Loucy (cell line): ENCODE results near the gene COL4A4.

Experiments used
- H2AFZ ChIP-seq: fragments of 200-600 bp; sonication (generic); 2 replicates; pipeline ENCODE4 v1.6.0; 2016; ENCODE audit warnings: antibody characterized with exemption, mild to moderate bottlenecking, low read length, moderate library complexity
- H3F3A ChIP-seq: fragments of 200-600 bp; 2 replicates; pipeline ENCODE4 v1.6.0; 2016; ENCODE audit warnings: antibody characterized with exemption, low read depth, mild to moderate bottlenecking
- H3K27me3 ChIP-seq: fragments of 200-600 bp; sonication (generic); 2 replicates; pipeline ENCODE4 v1.6.1; 2014; ENCODE audit warnings: low read length, mild to moderate bottlenecking; ENCODE audit not compliant: insufficient read depth, poor library complexity, severe bottlenecking
- H3K36me3 ChIP-seq: fragments of 200-600 bp; sonication (generic); 2 replicates; pipeline ENCODE4 v1.6.1; 2016; ENCODE audit warnings: low read length; ENCODE audit not compliant: insufficient read depth
- H3K4me1 ChIP-seq: fragments of 200-600 bp; sonication (generic); 2 replicates; pipeline ENCODE4 v1.5.1; 2014; ENCODE audit warnings: low read length, mild to moderate bottlenecking; ENCODE audit not compliant: insufficient read depth, poor library complexity, severe bottlenecking
- H3K4me2 ChIP-seq: fragments of 200-600 bp; sonication (generic); 2 replicates; pipeline ENCODE4 v1.6.0; 2014; ENCODE audit warnings: antibody characterized with exemption, low read length, low read depth, mild to moderate bottlenecking; ENCODE audit not compliant: poor library complexity, severe bottlenecking
- H3K4me3 ChIP-seq: fragments of 200-600 bp; sonication (generic); 2 replicates; pipeline ENCODE4 v1.5.1; 2014; ENCODE audit warnings: low read length, mild to moderate bottlenecking, mixed read lengths; ENCODE audit not compliant: poor library complexity, severe bottlenecking
- H3K79me2 ChIP-seq: fragments of 200-600 bp; sonication (generic); 2 replicates; pipeline ENCODE4 v1.6.1; 2014; ENCODE audit warnings: low read length; ENCODE audit not compliant: insufficient read depth
- H3K9ac ChIP-seq: fragments of 200-600 bp; sonication (generic); 2 replicates; pipeline ENCODE4 v1.6.0; 2014; ENCODE audit warnings: mild to moderate bottlenecking, low read depth, low read length, moderate library complexity; ENCODE audit not compliant: poor library complexity, severe bottlenecking
- H3K9me2 ChIP-seq: fragments of 200-600 bp; sonication (generic); replicated peaks from 2 replicates; pipeline ENCODE4 v1.6.1; 2016; ENCODE audit warnings: low read depth, low read length, mixed read lengths
- H3K9me3 ChIP-seq: fragments of 200-600 bp; sonication (generic); 2 replicates; pipeline ENCODE4 v1.6.1; 2014; ENCODE audit warnings: mild to moderate bottlenecking, antibody characterized with exemption, low read length, low read depth; ENCODE audit not compliant: insufficient read depth
- H4K20me1 ChIP-seq: fragments of 200-600 bp; sonication (generic); 2 replicates; pipeline ENCODE4 v1.6.0; 2014; ENCODE audit warnings: antibody characterized with exemption, low read length, mild to moderate bottlenecking; ENCODE audit not compliant: insufficient read depth, poor library complexity, severe bottlenecking
- EZH2phosphoT487 ChIP-seq: fragments of 200-600 bp; IDR thresholded peaks from 2 replicates; pipeline ENCODE4 v1.6.1; 2018; ENCODE audit warnings: antibody characterized with exemption, mild to moderate bottlenecking, moderate library complexity, borderline replicate concordance
- TF ChIP-seq, protein P1 (sequence below): fragments of 200-600 bp; sonication (generic); conservative IDR thresholded peaks from 2 replicates; pipeline ENCODE4 v1.5.1; 2014; ENCODE audit warnings: mild to moderate bottlenecking, antibody characterized with exemption, low read length

COL4A4 gene

DNA sequence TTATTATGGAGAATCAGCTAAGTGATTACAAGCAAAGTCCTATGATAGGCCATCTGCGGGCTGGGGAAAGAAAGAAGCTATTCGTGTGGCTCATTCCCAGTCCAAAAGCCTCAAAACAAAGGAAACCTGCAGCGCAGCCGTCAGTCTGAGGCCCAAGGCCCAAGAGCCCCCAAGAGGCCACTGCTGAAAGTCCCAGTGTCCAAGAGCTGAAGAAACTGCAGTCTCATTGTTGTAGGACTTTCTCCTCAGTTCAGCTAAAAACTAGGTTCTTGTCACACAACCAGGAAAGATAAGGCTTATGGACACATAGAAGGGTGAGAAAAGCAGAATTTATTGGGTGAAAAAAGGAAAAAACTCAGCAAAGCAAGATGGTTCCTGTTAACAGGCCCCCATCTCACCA, 185.0 kb downstream of the COL4A4 start:
- no peak overlapping the region for H3K4me3 ChIP-seq
- H3K79me2 ChIP-seq: no peaks in the 10 kb centered on the region
- no peaks in the 10 kb centered on the region for H4K20me1 ChIP-seq
- no peak overlapping the region for H2AFZ ChIP-seq
- peak overlapping the region; percentile 69 for H3K9ac ChIP-seq
- no peaks in the 10 kb centered on the region for H3K9me2 ChIP-seq
- peaks cover 59% of the 10 kb centered on the region for H3K4me1 ChIP-seq
- no peaks in the 10 kb centered on the region for H3K36me3 ChIP-seq
- peaks cover 6% of the 10 kb centered on the region; the same call in 1 of the 2 replicates for H3F3A ChIP-seq
- H3K9me3 ChIP-seq: no peaks in the 10 kb centered on the region
- H3K4me2 ChIP-seq: no peak overlapping the region
- no peaks in the 10 kb centered on the region for H3K27me3 ChIP-seq
- TF ChIP-seq, protein P1, sequence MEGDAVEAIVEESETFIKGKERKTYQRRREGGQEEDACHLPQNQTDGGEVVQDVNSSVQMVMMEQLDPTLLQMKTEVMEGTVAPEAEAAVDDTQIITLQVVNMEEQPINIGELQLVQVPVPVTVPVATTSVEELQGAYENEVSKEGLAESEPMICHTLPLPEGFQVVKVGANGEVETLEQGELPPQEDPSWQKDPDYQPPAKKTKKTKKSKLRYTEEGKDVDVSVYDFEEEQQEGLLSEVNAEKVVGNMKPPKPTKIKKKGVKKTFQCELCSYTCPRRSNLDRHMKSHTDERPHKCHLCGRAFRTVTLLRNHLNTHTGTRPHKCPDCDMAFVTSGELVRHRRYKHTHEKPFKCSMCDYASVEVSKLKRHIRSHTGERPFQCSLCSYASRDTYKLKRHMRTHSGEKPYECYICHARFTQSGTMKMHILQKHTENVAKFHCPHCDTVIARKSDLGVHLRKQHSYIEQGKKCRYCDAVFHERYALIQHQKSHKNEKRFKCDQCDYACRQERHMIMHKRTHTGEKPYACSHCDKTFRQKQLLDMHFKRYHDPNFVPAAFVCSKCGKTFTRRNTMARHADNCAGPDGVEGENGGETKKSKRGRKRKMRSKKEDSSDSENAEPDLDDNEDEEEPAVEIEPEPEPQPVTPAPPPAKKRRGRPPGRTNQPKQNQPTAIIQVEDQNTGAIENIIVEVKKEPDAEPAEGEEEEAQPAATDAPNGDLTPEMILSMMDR: peak; percentile 29; the same call in 1 of the 2 replicates
- TF ChIP-seq EZH2phosphoT487: no peak

DNA sequence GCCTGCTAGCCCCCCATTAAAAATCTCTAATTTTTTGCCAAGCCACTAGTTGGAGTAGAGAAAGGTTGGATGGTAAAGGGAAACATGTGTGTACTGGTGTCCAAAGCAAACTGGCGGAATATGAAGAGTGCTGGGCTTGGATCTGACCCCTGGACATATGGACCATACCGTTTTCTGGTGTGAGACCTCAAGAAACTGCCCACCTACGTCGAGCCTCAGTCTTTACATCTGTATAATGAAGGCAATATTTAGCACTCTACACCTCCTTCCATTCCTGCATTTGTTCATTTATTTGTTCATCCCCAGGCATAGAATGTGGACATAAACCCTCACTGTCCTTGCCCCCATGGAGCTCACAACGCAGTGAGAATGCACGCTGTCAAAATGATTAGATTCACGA, 185.7 kb downstream of the COL4A4 start:
- peaks cover 59% of the 10 kb centered on the region for H3K4me1 ChIP-seq
- no peak overlapping the region for H2AFZ ChIP-seq
- peaks cover 6% of the 10 kb centered on the region; the same call in 1 of the 2 replicates for H3F3A ChIP-seq
- H3K9ac ChIP-seq: peak overlapping the region; percentile 69
- H3K36me3 ChIP-seq: no peaks in the 10 kb centered on the region
- H3K79me2 ChIP-seq: no peaks in the 10 kb centered on the region
- peak overlapping the region; percentile 56 for H3K4me3 ChIP-seq
- no peaks in the 10 kb centered on the region for H4K20me1 ChIP-seq
- no peaks in the 10 kb centered on the region for H3K27me3 ChIP-seq
- peak overlapping the region; percentile 69 for H3K4me2 ChIP-seq
- H3K9me3 ChIP-seq: no peaks in the 10 kb centered on the region
- TF ChIP-seq EZH2phosphoT487: no peak
- TF ChIP-seq, protein P1: no peak
- no peaks in the 10 kb centered on the region for H3K9me2 ChIP-seq

DNA sequence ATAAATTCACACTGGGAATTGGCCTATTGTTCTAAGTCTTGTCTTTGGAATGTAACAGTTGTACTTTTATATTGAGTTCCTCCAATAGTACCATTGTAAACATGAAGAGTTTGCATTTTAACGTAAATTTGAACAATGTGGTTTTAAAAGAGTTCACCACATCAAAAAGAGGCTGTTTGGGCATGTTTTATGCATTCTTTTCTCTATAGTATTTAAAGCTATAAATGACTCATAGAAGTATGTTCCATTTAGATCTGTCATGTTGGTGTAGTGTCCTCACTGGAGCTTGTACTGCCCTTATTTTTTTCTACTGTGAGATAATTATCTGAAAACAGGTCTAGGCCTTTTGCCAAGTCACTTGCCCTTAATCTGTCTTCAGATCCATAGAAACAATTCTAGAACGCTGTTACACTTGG, 186.2 kb downstream of the COL4A4 start:
- Histone ChIP-seq H3K36me3 (no peaks in the 10 kb centered on the region), H3K4me1 (peaks cover 63% of the 10 kb centered on the region), H3K27me3 (no peaks in the 10 kb centered on the region), H3K4me2 (peak overlapping the region; percentile 69), H2AFZ (no peak overlapping the region), H3K9ac (peak overlapping the region; percentile 69), H3F3A (peaks cover 6% of the 10 kb centered on the region; the same call in 1 of the 2 replicates), H3K79me2 (no peaks in the 10 kb centered on the region), H3K9me3 (no peaks in the 10 kb centered on the region), H4K20me1 (no peaks in the 10 kb centered on the region), H3K4me3 (peak overlapping the region; percentile 56), H3K9me2 (no peaks in the 10 kb centered on the region)
- TF ChIP-seq EZH2phosphoT487: no peak
- TF ChIP-seq, protein P1: no peak
